MCF 10A (cell line): ENCODE measurements around the gene DTD1. TPM values are rescaled to one million over a fixed set of nuclear protein-coding genes. Genes with fewer than 3 reads are reported as not detected.

ENCODE experiments used
- BruUV-seq: library from RNA; stranded (reverse); fragments of 400-500 nt; replicated peaks from 2 replicates; lab custom pipeline; 2021; lab: Mats Ljungman, UMichigan
- CTCF ChIA-PET: fragments of 300-600 bp; sonication (Branson Sonifier 250); formaldehyde crosslinking; extraction: SDS; loops from one replicate; lab custom pipeline; 2021; ENCODE audit warnings: antibody characterized with exemption, inconsistent platforms; lab: Yijun Ruan, JAX
- POLR2A ChIA-PET: fragments of 300-600, 350-650 bp; sonication (Branson Sonifier 250); formaldehyde crosslinking; extraction: SDS; loops from one replicate; lab custom pipeline; 2020; ENCODE audit warnings: antibody characterized with exemption, inconsistent platforms; lab: Yijun Ruan, JAX
- DNase-seq: peaks from one replicate; pipeline ENCODE4 v3.0.0-alpha.2; 2018; ENCODE audit not compliant: unreplicated experiment
- H3K27ac Mint-ChIP-seq: one replicate; pipeline ENCODE4 v1.8.0; 2022; ENCODE audit warnings: mild to moderate bottlenecking, low read depth, mixed read lengths; ENCODE audit not compliant: unreplicated experiment
- H3K27me3 Mint-ChIP-seq: one replicate; pipeline ENCODE4 v1.8.0; 2022; ENCODE audit warnings: mixed read lengths; ENCODE audit not compliant: insufficient read depth, unreplicated experiment
- H3K36me3 Mint-ChIP-seq: one replicate; pipeline ENCODE4 v1.8.0; 2022; ENCODE audit warnings: mild to moderate bottlenecking, moderate library complexity, mixed read lengths; ENCODE audit not compliant: insufficient read depth, unreplicated experiment
- H3K4me1 Mint-ChIP-seq: one replicate; pipeline ENCODE4 v1.8.0; 2022; ENCODE audit warnings: mixed read lengths; ENCODE audit not compliant: insufficient read depth, unreplicated experiment
- H3K4me3 Mint-ChIP-seq: one replicate; pipeline ENCODE4 v1.8.0; 2022; ENCODE audit warnings: mild to moderate bottlenecking, moderate library complexity, mixed read lengths; ENCODE audit not compliant: unreplicated experiment
- H3K9me3 Mint-ChIP-seq: one replicate; pipeline ENCODE4 v1.8.0; 2022; ENCODE audit warnings: mixed read lengths; ENCODE audit not compliant: unreplicated experiment
- intact Hi-C: fragments of 100-400 bp; cut with micrococcal nuclease; formaldehyde crosslinking; loops from 2 replicates; pipeline ENCODE4 v1.14.1; 2022
- total RNA-seq: library from RNA; stranded (reverse); gene quantifications from 2 replicates; pipeline ENCODE4 v1.2.3, GENCODE V29; 2022
- TF ChIP-seq, protein P1 (sequence below): fragments of 200-600 bp; IDR thresholded peaks from one replicate; pipeline ENCODE4 v1.8.0; 2022; ENCODE audit warnings: antibody characterized with exemption, mild to moderate bottlenecking; ENCODE audit not compliant: unreplicated experiment

The DTD1 gene
- total RNA-seq, 1 experiment from 2014 or later: 101 TPM

DNA sequence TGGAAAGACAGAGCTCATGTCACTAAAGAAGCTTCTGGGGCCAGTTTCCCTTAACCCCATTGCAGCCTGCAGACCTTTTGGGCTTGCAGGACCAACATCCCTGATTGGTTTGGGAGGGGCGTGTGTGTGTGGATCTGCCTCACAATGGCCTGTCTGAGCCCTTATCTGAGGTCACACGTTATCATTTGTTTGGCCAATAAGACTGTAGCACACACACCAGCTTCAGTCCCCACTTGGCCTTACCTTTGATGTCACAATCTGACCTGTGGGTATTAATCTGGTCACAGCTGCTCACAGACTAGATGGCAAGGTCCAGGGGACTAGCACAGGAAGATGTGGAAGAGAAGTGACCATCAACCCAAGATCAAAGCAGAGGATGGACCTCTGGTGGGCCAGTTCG, 225.6 kb downstream of the DTD1 start, which contains the start of gene SCP2D1:
Gene SCP2D1 (plus strand): TSS at position 301 of the 400 bp plus-strand sequence. CDS start 33 bp downstream, at position 334.
- no peaks in the 10 kb centered on the region for H3K27me3 Mint-ChIP-seq
- no peak within 1 kb of the TSS for H3K27ac Mint-ChIP-seq
- no peak for DNase-seq
- TF ChIP-seq, protein P1, sequence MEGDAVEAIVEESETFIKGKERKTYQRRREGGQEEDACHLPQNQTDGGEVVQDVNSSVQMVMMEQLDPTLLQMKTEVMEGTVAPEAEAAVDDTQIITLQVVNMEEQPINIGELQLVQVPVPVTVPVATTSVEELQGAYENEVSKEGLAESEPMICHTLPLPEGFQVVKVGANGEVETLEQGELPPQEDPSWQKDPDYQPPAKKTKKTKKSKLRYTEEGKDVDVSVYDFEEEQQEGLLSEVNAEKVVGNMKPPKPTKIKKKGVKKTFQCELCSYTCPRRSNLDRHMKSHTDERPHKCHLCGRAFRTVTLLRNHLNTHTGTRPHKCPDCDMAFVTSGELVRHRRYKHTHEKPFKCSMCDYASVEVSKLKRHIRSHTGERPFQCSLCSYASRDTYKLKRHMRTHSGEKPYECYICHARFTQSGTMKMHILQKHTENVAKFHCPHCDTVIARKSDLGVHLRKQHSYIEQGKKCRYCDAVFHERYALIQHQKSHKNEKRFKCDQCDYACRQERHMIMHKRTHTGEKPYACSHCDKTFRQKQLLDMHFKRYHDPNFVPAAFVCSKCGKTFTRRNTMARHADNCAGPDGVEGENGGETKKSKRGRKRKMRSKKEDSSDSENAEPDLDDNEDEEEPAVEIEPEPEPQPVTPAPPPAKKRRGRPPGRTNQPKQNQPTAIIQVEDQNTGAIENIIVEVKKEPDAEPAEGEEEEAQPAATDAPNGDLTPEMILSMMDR: no peak
- ChIA-PET POLR2A (interaction anchor here (0.6 kb wide), 1 partner anchor 304 kb away, joined by 3 read pairs; no protein-coding TSS in a partner anchor), CTCF (interaction anchor here (1.6 kb wide), 1 partner anchor 11 kb away, joined by 7 read pairs; no protein-coding TSS in a partner anchor)
- peaks cover 6% of the 10 kb centered on the region for H3K9me3 Mint-ChIP-seq
- H3K4me1 Mint-ChIP-seq: no peaks in the 10 kb centered on the region
- H3K4me3 Mint-ChIP-seq: no peak within 1 kb of the TSS
- no TSS peak for BruUV-seq
- intact Hi-C loops: no loop called here
- H3K36me3 Mint-ChIP-seq: no peaks in the 10 kb centered on the region

DNA sequence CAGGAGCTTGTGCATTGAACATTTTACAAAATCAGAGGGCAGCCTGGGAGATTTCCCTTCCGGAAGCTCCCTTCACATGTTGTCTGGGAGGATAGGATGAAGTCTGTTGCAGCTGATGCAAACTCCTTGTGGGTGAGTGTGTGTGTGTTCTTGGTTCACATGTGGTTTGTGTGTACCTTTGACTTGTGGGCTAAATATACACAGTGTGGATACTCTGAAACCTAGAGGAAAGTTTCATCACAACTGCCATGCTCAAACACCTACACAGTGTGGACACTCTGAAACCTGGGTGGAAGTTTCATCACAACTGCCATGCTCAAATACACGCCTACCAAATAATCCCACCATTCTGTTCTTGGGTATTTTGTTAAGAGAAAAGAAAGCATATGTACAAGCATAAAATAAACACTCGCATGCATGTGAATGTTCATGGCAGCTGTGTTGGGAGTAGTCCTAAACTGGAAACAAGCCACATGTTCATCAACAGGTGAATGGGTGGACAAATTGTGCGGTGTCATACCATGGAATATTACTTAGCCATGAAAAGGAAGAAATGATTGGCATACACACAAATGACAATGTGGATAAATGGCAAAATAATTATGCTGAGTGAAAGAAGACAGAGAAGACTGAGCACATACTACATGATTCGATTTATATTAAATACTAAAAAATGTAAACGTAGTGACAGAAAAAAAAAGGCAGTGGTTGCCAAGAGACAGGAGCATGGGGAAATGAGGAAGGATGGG, 227.5 kb downstream of the DTD1 start:
- Mint-ChIP-seq H3K4me3 (no peak overlapping the region), H3K9me3 (peaks cover 18% of the 10 kb centered on the region), H3K27me3 (no peaks in the 10 kb centered on the region), H3K36me3 (no peaks in the 10 kb centered on the region), H3K27ac (no peak overlapping the region), H3K4me1 (no peaks in the 10 kb centered on the region)
- CTCF ChIA-PET: no interaction called here
- intact Hi-C loops: no loop called here
- no TSS peak for BruUV-seq
- DNase-seq: no peak
- TF ChIP-seq, protein P1: no peak
- POLR2A ChIA-PET: no interaction called here

Other genes starting within 250 kb of the DTD1 start
- gene DZANK1, start 121.0 kb upstream of the DTD1 start, total RNA-seq: 2.5 and 3.0 TPM in 2 replicates
- gene POLR3F, start 120.7 kb upstream of the DTD1 start, total RNA-seq: 11.2 and 15.1 TPM in 2 replicates
- gene RBBP9, start 90.8 kb upstream of the DTD1 start, total RNA-seq: 6.8 and 7.3 TPM in 2 replicates
- 139 TPM in 2 replicates for gene SEC23B, start 80.1 kb upstream of the DTD1 start, total RNA-seq
- 106 and 127 TPM in 2 replicates for gene SMIM26, start 20.6 kb upstream of the DTD1 start, total RNA-seq
- not detected in 2 replicates for gene SCP2D1, start 225.7 kb downstream of the DTD1 start, total RNA-seq